ENCODE results near the gene UBE2U. TPM values are rescaled to one million over a fixed set of nuclear protein-coding genes. Genes with fewer than 3 reads are reported as not detected.

Gene UBE2U
- polyA plus RNA-seq, 1 donor (not counting 4 experiments of a cell fraction or from before 2014, with no cell fraction given) = not detected

GRCh38 chr1:64280001-64280400 is 76.6 kb downstream of the UBE2U start:
- Histone ChIP-seq H3K79me2 (ENCODE audit: control insufficient read depth, insufficient read depth, low read length) (no peaks in the 10 kb centered on the region), H3K27ac (ENCODE audit: control insufficient read depth, insufficient read depth, low read length) (no peak overlapping the region), H3K27me3 (ENCODE audit: control insufficient read depth, extremely low read depth, insufficient read depth, low read length) (no peaks in the 10 kb centered on the region), H4K20me1 (ENCODE audit: control insufficient read depth, extremely low read depth, insufficient read depth, low read length) (no peaks in the 10 kb centered on the region), H3K9me1 (ENCODE audit: control insufficient read depth, extremely low read depth, insufficient read depth, low read length) (no peaks in the 10 kb centered on the region), H3K4me2 (ENCODE audit: control insufficient read depth, extremely low read depth, insufficient read depth, low read depth, low read length) (no peak overlapping the region), H3K36me3 (ENCODE audit: control insufficient read depth in 2 of 2, extremely low read depth in 1 of 2, insufficient read depth in 2 of 2, low read length in 2 of 2) (no peaks in the 10 kb centered on the region), H3K4me3 (ENCODE audit: control insufficient read depth in 2 of 3, extremely low read depth in 1 of 3, insufficient read depth in 2 of 3, low read depth in 1 of 3, low read length in 3 of 3) (no peak overlapping the region), H3K9ac (ENCODE audit: control insufficient read depth, extremely low read depth, insufficient read depth, low read length) (no peak overlapping the region), H3K4me1 (ENCODE audit: control insufficient read depth, extremely low read depth, insufficient read depth, low read length) (no peaks in the 10 kb centered on the region), H2AFZ (ENCODE audit: control insufficient read depth, low read length) (no peak overlapping the region), H3K9me3 (ENCODE audit: control insufficient read depth, low read depth, low read length) (no peaks in the 10 kb centered on the region)
- no peak for DNase-seq (ENCODE audit: low read depth, low spot score)
- no peak for FAIRE-seq
- dilution Hi-C loops (cut with MboI; ENCODE audit: extremely low pct_ligation_motif_present, low sequenced_read_pairs) = no loop called here
- TF ChIP-seq EZH2 (IDR thresholded peaks at IDR 0.05; ENCODE audit: low read length) = no peak
- TF ChIP-seq, protein P1, sequence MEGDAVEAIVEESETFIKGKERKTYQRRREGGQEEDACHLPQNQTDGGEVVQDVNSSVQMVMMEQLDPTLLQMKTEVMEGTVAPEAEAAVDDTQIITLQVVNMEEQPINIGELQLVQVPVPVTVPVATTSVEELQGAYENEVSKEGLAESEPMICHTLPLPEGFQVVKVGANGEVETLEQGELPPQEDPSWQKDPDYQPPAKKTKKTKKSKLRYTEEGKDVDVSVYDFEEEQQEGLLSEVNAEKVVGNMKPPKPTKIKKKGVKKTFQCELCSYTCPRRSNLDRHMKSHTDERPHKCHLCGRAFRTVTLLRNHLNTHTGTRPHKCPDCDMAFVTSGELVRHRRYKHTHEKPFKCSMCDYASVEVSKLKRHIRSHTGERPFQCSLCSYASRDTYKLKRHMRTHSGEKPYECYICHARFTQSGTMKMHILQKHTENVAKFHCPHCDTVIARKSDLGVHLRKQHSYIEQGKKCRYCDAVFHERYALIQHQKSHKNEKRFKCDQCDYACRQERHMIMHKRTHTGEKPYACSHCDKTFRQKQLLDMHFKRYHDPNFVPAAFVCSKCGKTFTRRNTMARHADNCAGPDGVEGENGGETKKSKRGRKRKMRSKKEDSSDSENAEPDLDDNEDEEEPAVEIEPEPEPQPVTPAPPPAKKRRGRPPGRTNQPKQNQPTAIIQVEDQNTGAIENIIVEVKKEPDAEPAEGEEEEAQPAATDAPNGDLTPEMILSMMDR (optimal IDR thresholded peaks at IDR 0.05 in 1 of 3, IDR thresholded peaks at IDR 0.05 in 1 of 3, conservative IDR thresholded peaks at IDR 0.05 in 1 of 3; ENCODE audit: extremely low read depth in 1 of 3, insufficient read depth in 2 of 3, low read length in 3 of 3) = no peak

GRCh38 chr1:64282351-64282750 is 78.9 kb downstream of the UBE2U start:
- no peak overlapping the region for H2AFZ ChIP-seq (ENCODE audit: control insufficient read depth, low read length)
- H3K27me3 ChIP-seq (ENCODE audit: control insufficient read depth, extremely low read depth, insufficient read depth, low read length) = no peaks in the 10 kb centered on the region
- H3K9me1 ChIP-seq (ENCODE audit: control insufficient read depth, extremely low read depth, insufficient read depth, low read length) = no peaks in the 10 kb centered on the region
- no peak overlapping the region for H3K4me3 ChIP-seq (ENCODE audit: control insufficient read depth in 2 of 3, extremely low read depth in 1 of 3, insufficient read depth in 2 of 3, low read depth in 1 of 3, low read length in 3 of 3)
- DNase-seq (ENCODE audit: low read depth, low spot score) (no peak), FAIRE-seq (no peak)
- H3K9me3 ChIP-seq (ENCODE audit: control insufficient read depth, low read depth, low read length) = no peaks in the 10 kb centered on the region
- H3K36me3 ChIP-seq (ENCODE audit: control insufficient read depth in 2 of 2, extremely low read depth in 1 of 2, insufficient read depth in 2 of 2, low read length in 2 of 2) = no peaks in the 10 kb centered on the region
- H3K9ac ChIP-seq (ENCODE audit: control insufficient read depth, extremely low read depth, insufficient read depth, low read length) = no peak overlapping the region
- no peaks in the 10 kb centered on the region for H4K20me1 ChIP-seq (ENCODE audit: control insufficient read depth, extremely low read depth, insufficient read depth, low read length)
- H3K4me1 ChIP-seq (ENCODE audit: control insufficient read depth, extremely low read depth, insufficient read depth, low read length) = no peaks in the 10 kb centered on the region
- H3K27ac ChIP-seq (ENCODE audit: control insufficient read depth, insufficient read depth, low read length) = no peak overlapping the region
- H3K79me2 ChIP-seq (ENCODE audit: control insufficient read depth, insufficient read depth, low read length) = no peaks in the 10 kb centered on the region
- H3K4me2 ChIP-seq (ENCODE audit: control insufficient read depth, extremely low read depth, insufficient read depth, low read depth, low read length) = no peak overlapping the region
- TF ChIP-seq EZH2 (IDR thresholded peaks at IDR 0.05; ENCODE audit: low read length) = no peak
- TF ChIP-seq, protein P1 (optimal IDR thresholded peaks at IDR 0.05 in 1 of 3, IDR thresholded peaks at IDR 0.05 in 1 of 3, conservative IDR thresholded peaks at IDR 0.05 in 1 of 3; ENCODE audit: extremely low read depth in 1 of 3, insufficient read depth in 2 of 3, low read length in 3 of 3) = no peak
- dilution Hi-C loops (cut with MboI; ENCODE audit: extremely low pct_ligation_motif_present, low sequenced_read_pairs) = no loop called here

Data from keratinocyte (primary cell).